ENCODE measurements around the gene BCL11A. TPM values are rescaled to one million over a fixed set of nuclear protein-coding genes. Genes with fewer than 3 reads are reported as not detected.
A peak's percentile ranks its signal among the peaks of the same experiment; 100 is the strongest.

BCL11A gene
- total RNA-seq, 4 donors from 2014 or later, result 4.6 to 12.8 (median 9.0) TPM

- intact Hi-C loops (cut with DNase I), result loop anchor here (10.0 kb wide), 1 partner anchor 1262 kb away; no protein-coding TSS in a partner anchor
- peak in 1 of 2 donors; percentile 5 for DNase-seq
- Histone ChIP-seq H3K4me3 (replicated peaks in 1 of 3) (no peak overlapping the region), H3K36me3 (no peaks in the 10 kb centered on the region), H3K27ac (no peak overlapping the region), H3K4me1 (peaks cover 17 to 18% of the 10 kb centered on the region in 2 donors), H3K9me3 (no peaks in the 10 kb centered on the region), H3K27me3 (peaks cover 3% of the 10 kb centered on the region)
- no peak for TF ChIP-seq CTCF (IDR thresholded peaks at IDR 0.05)
- no peak for TF ChIP-seq POLR2A (IDR thresholded peaks at IDR 0.05)
- WGBS, 2 donors, result 6 to 8% methylated on average over 31 of the region's 31 CpGs
Observed at GRCh38 chr2:60556576-60557485, 3.4 kb upstream of the BCL11A start.

- no peak for DNase-seq
- Histone ChIP-seq H3K27ac (no peak overlapping the region), H3K9me3 (no peaks in the 10 kb centered on the region), H3K36me3 (no peaks in the 10 kb centered on the region), H3K4me3 (replicated peaks in 1 of 3) (no peak overlapping the region), H3K4me1 (peaks cover 19 to 21% of the 10 kb centered on the region in 2 donors), H3K27me3 (peaks cover 3% of the 10 kb centered on the region)
- 68 to 70% methylated on average over 5 of the region's 5 CpGs for WGBS, 2 donors
- intact Hi-C loops (cut with DNase I), result loop anchor here (10.0 kb wide), 1 partner anchor 1261 kb away; no protein-coding TSS in a partner anchor
- TF ChIP-seq POLR2A (IDR thresholded peaks at IDR 0.05) (no peak), CTCF (IDR thresholded peaks at IDR 0.05) (no peak)
Observed at GRCh38 chr2:60556175-60556574, 2.7 kb upstream of the BCL11A start.

GRCh38 chr2:60555783-60556139 lies 2.3 kb upstream of the BCL11A start:
- peaks cover 23 to 24% of the 10 kb centered on the region in 2 donors for H3K4me1 ChIP-seq
- H3K36me3 ChIP-seq, result no peaks in the 10 kb centered on the region
- peaks cover 3% of the 10 kb centered on the region for H3K27me3 ChIP-seq
- peak overlapping the region in 2 of 3 donors; percentile 18 to 57 for H3K4me3 ChIP-seq (replicated peaks in 1 of 3)
- no peaks in the 10 kb centered on the region for H3K9me3 ChIP-seq
- TF ChIP-seq POLR2A (IDR thresholded peaks at IDR 0.05) (no peak), CTCF (IDR thresholded peaks at IDR 0.05) (no peak)
- no peak for DNase-seq
- 21 to 36% methylated on average over 5 of the region's 5 CpGs for WGBS, 2 donors
- intact Hi-C loops (cut with DNase I), result loop anchor here (10.0 kb wide), 1 partner anchor 1261 kb away; no protein-coding TSS in a partner anchor
- no peak overlapping the region for H3K27ac ChIP-seq

GRCh38 chr2:60555066-60555782 lies 1.8 kb upstream of the BCL11A start:
- intact Hi-C loops (cut with DNase I), result loop anchor here (10.0 kb wide), 1 partner anchor 1260 kb away; no protein-coding TSS in a partner anchor
- Histone ChIP-seq H3K4me3 (replicated peaks in 1 of 3) (peak overlapping the region; percentile 18 to 57 (median 27)), H3K36me3 (no peaks in the 10 kb centered on the region), H3K4me1 (peaks cover 27 to 28% of the 10 kb centered on the region in 2 donors), H3K27me3 (peaks cover 3% of the 10 kb centered on the region), H3K27ac (no peak overlapping the region), H3K9me3 (no peaks in the 10 kb centered on the region)
- TF ChIP-seq CTCF (IDR thresholded peaks at IDR 0.05), result peak in 3 of 6 experiments; percentile 15 to 19 (median 17)
- TF ChIP-seq POLR2A (IDR thresholded peaks at IDR 0.05), result no peak
- WGBS, 2 donors, result 1 to 2% methylated on average over 37 to 42 of the region's 43 CpGs
- peak; percentile 57 to 58 for DNase-seq
